IPS-20b (cell line): ENCODE measurements around the gene TBX1.

Source experiments
- H3K27ac ChIP-seq: one replicate; pipeline ENCODE4 v1.5.1; 2013; ENCODE audit warnings: low read length
- H3K27me3 ChIP-seq: 2 replicates; pipeline ENCODE4 v1.6.1; 2013; ENCODE audit warnings: mild to moderate bottlenecking, low read length, inconsistent platforms; ENCODE audit not compliant: insufficient read depth
- H3K36me3 ChIP-seq: 2 replicates; pipeline ENCODE4 v1.6.1; 2013; ENCODE audit warnings: low read depth, mild to moderate bottlenecking, inconsistent platforms, low read length, moderate library complexity; ENCODE audit not compliant: insufficient read depth
- H3K4me1 ChIP-seq: 2 replicates; pipeline ENCODE4 v1.6.1; 2013; ENCODE audit warnings: mild to moderate bottlenecking, control low read depth, inconsistent platforms, low read length, moderate library complexity; ENCODE audit not compliant: insufficient read depth
- H3K4me3 ChIP-seq: 2 replicates; pipeline ENCODE4 v1.5.1; 2013; ENCODE audit warnings: mild to moderate bottlenecking, low read length, inconsistent platforms
- H3K9ac ChIP-seq: 2 replicates; pipeline ENCODE4 v1.6.1; 2013; ENCODE audit warnings: low read depth, mild to moderate bottlenecking, inconsistent platforms, low read length, moderate library complexity
- H3K9me3 ChIP-seq: 2 replicates; pipeline ENCODE4 v1.6.1; 2013; ENCODE audit warnings: mild to moderate bottlenecking, low read depth, low read length, inconsistent platforms; ENCODE audit not compliant: insufficient read depth

TBX1 gene

DNA sequence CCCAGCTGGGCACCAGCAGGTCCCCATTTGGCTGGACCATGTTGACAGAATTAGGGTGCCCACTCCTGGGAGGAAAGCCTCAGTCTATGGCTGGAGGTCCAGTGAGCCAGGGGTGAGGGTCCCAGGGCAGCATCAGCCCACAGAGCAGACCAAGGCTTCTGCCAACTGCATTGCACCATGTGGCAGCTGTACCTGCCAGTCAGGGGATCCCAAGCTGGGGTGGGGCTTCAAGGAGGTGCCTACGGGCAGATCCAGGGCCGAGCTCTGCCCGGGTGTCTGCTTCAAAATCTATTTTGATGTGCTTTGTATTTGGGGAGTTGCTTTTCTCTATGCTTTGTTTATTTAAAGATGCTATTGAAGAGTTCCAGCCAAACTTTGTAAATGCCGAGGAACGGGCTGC is 26.8 kb upstream of the TBX1 start:
- H3K4me3 ChIP-seq, result no peak overlapping the region
- no peak overlapping the region for H3K27ac ChIP-seq
- H3K9ac ChIP-seq, result no peak overlapping the region
- no peaks in the 10 kb centered on the region for H3K9me3 ChIP-seq
- H3K36me3 ChIP-seq, result no peaks in the 10 kb centered on the region
- peaks cover 23% of the 10 kb centered on the region for H3K27me3 ChIP-seq
- no peaks in the 10 kb centered on the region for H3K4me1 ChIP-seq

DNA sequence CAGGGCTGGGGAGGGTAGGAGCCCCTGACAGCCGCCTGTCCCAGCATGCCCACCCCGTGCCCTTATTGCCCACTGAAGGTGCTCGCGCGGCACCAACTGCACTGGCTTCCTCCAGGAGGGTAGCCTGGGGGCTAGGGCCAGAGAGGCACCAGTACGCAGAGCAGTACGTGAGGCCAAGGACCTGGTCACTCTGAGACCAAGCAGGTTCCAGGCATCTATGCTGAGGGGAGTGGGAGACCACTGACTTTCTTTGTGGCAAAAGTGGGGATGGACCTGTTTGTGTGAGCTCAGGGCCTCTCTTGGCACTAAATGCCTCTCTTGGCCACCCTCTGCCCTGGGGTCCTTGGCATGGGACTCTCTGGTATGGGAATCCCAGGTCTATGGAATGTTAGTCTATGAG is 26.4 kb upstream of the TBX1 start:
- no peaks in the 10 kb centered on the region for H3K4me1 ChIP-seq
- H3K4me3 ChIP-seq, result no peak overlapping the region

DNA sequence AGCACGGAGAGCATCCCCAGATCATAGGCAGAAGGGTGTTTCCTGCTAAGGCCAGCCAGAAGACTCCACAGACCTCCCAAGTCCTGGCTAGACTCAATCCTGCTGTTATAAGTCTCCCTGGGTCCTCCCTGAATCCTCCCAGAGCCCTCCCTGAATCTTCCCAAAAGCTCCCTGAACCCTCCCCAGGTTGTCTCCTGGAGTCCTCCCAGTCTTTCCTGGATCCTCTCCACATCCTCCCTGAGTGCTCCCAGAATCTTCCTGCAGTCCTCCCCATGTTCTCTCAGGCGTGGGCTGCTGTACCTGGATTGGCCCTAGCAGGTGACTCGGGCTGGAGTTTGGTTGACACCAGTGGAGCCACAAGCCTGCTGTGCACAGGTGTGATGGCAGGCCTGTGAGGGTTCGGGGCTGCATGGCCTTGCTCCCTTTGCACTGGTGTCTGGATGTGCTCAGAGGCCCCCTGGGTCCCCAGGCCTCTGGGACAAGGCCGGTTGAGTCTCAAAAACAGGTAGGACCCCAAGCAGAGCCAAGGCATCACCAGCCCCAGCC is 25.7 kb upstream of the TBX1 start:
- Histone ChIP-seq H3K9me3 (no peaks in the 10 kb centered on the region), H3K9ac (no peak overlapping the region)

More for the DNA sequence above, 26.4 kb upstream of the TBX1 start:
- no peaks in the 10 kb centered on the region for H3K36me3 ChIP-seq
- H3K9ac ChIP-seq, result no peak overlapping the region
- H3K27me3 ChIP-seq, result peaks cover 19% of the 10 kb centered on the region
- no peaks in the 10 kb centered on the region for H3K9me3 ChIP-seq
- no peak overlapping the region for H3K27ac ChIP-seq

DNA sequence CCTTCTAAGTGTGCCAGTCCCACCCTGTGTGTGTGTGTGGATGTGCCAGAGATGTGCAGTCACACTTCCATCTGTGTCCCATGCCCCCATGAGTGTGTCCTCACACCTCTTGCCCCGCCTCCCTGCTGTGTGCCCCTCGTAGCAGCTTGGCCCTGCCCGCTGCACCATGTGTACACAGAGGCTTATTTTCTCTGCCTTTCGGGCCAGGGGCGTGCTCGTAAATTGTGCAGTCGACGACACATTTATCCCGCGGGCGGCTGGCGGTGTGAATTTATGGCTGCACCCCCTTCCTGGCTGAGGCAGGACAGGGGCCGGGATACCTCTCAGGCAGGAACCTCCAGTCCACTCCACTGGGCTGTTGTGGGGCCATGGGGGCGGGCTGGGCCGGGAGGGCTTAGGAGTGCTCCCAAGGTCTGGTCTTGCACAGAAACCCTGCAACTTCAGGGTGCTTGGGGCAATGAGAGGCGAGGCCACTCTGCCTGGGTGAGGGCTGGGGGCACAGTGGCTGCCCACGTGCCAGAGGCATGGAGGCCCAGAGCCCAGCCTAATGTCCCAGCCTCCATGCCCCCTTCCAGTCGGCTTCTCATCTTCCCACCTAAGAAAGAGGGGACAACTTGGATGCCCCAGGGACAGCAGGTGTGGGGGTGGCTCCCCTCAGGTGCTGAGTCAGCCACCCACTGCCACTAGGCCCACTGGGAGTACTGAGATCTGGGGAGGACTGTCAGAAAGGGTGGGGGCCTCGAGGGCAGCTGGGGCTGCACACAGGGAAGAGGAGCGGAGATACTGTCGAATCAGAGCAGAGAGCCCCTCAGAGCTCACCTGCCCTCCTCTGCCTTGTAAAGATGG is 24.7 kb upstream of the TBX1 start:
- H3K36me3 ChIP-seq, result no peaks in the 10 kb centered on the region
- H3K9me3 ChIP-seq, result no peaks in the 10 kb centered on the region
- H3K9ac ChIP-seq, result no peak overlapping the region
- no peak overlapping the region for H3K4me3 ChIP-seq
- H3K27ac ChIP-seq, result no peak overlapping the region
- peaks cover 5% of the 10 kb centered on the region; the same call in 1 of the 2 replicates for H3K27me3 ChIP-seq
- H3K4me1 ChIP-seq, result no peaks in the 10 kb centered on the region

More for the DNA sequence above, 25.7 kb upstream of the TBX1 start:
- Histone ChIP-seq H3K27ac (no peak overlapping the region), H3K36me3 (no peaks in the 10 kb centered on the region), H3K4me3 (no peak overlapping the region), H3K4me1 (no peaks in the 10 kb centered on the region), H3K27me3 (peaks cover 12% of the 10 kb centered on the region)

DNA sequence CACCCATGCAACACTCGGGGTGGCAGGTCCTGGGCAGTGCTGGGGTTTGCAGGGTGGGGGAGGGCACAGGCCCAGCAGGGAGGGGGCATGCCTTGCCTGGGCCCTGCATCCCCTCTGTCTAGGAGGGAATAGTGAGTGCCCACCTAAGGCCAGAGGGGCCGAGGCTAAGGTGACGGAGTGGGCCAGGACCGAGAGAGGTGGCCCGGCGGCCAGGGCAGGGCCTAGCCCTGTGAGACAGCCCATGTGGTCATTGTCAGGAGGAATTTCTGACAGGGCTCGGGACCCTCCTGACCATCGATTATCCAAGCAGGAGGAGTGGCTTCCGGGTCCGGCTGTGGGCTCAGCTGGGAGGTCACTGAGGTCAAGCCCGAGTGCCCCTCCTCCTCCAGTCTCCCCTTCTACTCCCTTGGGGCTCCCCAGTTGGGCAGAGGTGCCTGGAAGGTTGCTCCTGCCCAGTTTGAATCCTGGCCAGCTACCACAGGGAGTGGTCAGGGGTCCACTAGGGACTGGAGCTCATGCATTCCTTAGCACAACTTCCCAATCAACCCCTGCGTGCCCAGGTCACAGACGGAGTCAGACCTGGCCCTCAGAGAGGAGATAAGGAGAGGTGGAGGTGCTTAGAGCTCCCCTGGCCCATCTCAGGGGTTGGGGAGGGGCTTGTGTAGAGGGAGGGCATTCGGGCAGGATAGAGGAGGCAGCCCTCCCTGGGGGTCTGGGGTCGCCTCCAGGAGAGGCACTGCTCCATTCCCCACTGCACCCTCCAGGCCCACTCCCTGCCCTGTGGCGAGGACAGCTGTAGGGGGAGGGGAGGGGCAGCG is 22.5 kb upstream of the TBX1 start:
- Histone ChIP-seq H3K4me1 (no peaks in the 10 kb centered on the region), H3K36me3 (no peaks in the 10 kb centered on the region), H3K9ac (no peak overlapping the region), H3K4me3 (no peak overlapping the region), H3K9me3 (no peaks in the 10 kb centered on the region), H3K27me3 (0 out of 2 replicates have a peak, but pooled peaks cover 5% of the 10 kb centered on the region), H3K27ac (no peak overlapping the region)

DNA sequence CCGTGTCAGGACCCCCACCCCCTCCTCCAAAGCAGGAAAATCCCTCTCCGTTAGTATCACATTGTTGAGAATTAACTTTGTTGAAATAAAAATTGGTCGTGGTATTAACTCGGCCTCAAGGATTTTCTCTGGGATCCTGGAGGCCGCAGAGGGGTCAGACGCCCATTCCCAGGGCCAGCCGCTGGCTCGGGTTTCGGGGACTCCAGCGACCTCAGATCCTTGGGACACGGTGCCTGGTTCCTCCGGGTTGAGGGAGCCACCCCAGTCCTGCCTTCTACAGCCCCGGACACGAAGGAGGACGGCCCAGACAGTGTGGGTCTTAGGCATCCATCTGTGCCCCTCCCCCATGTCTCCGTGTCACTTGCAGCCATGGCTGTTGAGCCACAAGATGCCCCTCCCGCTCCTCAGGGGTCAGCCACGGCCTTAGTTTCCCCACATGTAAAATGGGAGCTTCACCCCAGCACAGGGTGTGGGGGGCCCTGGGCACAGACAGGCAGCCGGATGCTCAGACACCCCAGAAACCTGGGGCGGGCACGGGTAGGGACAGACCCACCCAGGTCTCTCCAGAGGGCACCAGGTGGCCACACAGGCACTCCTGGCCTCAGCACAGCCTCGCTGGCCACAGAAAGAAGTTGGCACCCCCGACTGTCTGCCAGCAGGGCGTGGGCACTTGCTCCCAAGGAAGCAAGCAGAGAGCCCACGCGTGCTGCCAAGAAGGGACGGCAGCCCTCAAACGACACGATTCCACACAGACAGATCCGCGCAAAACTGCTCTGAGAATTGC is 21.7 kb upstream of the TBX1 start:
- no peaks in the 10 kb centered on the region for H3K4me1 ChIP-seq
- no peak overlapping the region for H3K4me3 ChIP-seq
- H3K27me3 ChIP-seq, result 0 out of 2 replicates have a peak, but pooled peaks cover 5% of the 10 kb centered on the region
- H3K9ac ChIP-seq, result no peak overlapping the region
- H3K27ac ChIP-seq, result no peak overlapping the region
- H3K9me3 ChIP-seq, result no peaks in the 10 kb centered on the region
- no peaks in the 10 kb centered on the region for H3K36me3 ChIP-seq

DNA sequence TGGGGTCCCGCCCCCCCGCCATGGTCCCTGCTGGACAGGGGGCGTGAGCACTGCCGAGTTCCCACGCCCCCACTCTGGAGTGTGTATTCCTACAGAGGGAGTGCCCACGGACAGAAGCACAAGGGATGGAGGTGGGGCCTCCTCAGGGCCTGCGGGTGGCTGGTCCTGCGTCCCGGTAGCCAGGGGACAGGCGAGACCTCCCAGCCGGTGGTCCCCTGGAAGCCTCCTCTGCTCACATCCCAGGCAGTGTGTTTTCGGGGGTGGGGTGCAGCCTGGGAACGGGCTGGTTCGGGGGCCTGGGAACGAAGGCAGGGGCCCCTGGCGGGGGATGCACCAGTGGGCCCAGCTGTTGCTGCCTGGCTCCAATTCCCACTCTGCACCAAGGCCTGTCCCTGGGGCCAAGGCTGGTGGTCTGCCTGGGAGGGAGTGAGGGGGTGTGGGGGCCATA is 21.1 kb upstream of the TBX1 start:
- H3K9ac ChIP-seq, result no peak overlapping the region
- H3K36me3 ChIP-seq, result no peaks in the 10 kb centered on the region

DNA sequence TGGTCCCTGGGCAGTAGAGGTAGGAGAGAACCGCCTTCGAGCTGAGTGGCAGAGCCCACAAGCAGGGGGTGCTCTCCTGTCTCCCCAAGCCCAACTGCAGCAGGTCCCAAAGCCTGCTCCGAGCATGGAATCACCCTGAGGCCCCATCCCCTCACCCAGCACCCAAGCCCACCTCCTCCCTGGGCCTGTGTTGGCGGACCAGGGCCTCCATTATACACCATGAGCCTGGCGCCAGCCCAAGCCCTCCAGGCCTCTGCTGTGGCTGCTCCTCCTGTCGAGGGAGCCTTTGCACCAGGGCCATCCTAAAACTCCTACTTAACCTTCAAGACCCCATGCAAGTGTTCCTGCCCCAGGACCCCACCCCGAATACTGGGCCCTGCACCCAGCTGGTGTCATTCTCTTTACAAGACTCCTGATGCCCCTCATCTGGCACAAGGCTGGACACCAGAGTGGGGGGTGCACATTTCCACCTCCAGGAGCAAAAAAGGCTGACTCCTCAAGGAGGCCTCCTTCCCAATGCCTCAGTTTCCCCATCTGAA is 20.6 kb upstream of the TBX1 start:
- no peaks in the 10 kb centered on the region for H3K9me3 ChIP-seq
- H3K4me3 ChIP-seq, result no peak overlapping the region
- 0 out of 2 replicates have a peak, but pooled peaks cover 3% of the 10 kb centered on the region for H3K27me3 ChIP-seq
- H3K9ac ChIP-seq, result no peak overlapping the region
- H3K36me3 ChIP-seq, result no peaks in the 10 kb centered on the region
- no peaks in the 10 kb centered on the region for H3K4me1 ChIP-seq
- no peak overlapping the region for H3K27ac ChIP-seq

More for the DNA sequence above, 21.1 kb upstream of the TBX1 start:
- 0 out of 2 replicates have a peak, but pooled peaks cover 5% of the 10 kb centered on the region for H3K27me3 ChIP-seq
- H3K9me3 ChIP-seq, result no peaks in the 10 kb centered on the region
- H3K4me1 ChIP-seq, result no peaks in the 10 kb centered on the region
- no peak overlapping the region for H3K27ac ChIP-seq
- no peak overlapping the region for H3K4me3 ChIP-seq

DNA sequence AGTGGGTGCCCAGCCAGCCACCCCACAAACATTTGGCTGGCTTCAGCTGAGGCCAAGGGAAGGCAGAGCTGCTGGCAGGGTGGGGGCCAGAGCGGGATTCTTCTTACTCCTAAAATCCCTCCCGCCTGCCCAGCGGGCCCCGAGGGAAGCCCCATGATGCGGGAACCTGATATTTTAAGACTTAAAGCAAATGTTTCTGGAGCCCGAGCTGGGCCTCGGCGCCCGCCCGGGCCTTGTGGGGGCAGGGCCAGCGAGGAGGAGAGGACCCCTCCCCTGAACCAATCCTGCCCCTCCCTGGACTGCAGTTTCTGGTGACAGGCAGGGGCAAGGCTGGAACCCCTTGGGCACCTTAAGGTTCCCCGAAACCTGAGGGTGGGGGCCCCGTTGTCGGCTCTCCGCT is 20.0 kb upstream of the TBX1 start:
- no peaks in the 10 kb centered on the region for H3K4me1 ChIP-seq
- H3K4me3 ChIP-seq, result no peak overlapping the region
- no peak overlapping the region for H3K9ac ChIP-seq
- H3K36me3 ChIP-seq, result no peaks in the 10 kb centered on the region
- no peaks in the 10 kb centered on the region for H3K9me3 ChIP-seq
- H3K27ac ChIP-seq, result no peak overlapping the region
- H3K27me3 ChIP-seq, result no peaks in the 10 kb centered on the region

DNA sequence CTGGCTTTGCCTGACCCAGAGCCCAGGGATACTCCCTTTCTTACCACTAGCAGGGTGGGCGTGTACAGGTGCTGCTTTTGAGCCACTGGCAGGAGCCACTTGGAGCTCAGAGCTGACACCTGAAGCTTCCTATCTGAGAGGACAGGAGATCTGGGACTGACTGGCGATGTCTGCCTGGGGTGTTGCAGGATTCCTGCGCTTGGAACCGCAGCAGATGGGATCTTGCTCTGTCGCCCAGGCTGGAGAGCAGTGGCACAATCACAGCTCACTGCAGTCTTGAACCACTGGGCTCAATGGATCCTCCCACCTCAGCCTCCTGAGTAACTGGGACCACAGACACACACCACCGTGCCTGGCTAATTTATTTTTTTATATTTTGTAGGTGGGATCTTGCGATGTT is 19.5 kb upstream of the TBX1 start:
- Histone ChIP-seq H3K36me3 (no peaks in the 10 kb centered on the region), H3K27me3 (no peaks in the 10 kb centered on the region; the same call in 1 of the 2 replicates), H3K4me1 (no peaks in the 10 kb centered on the region), H3K9me3 (no peaks in the 10 kb centered on the region), H3K4me3 (no peak overlapping the region), H3K27ac (no peak overlapping the region), H3K9ac (no peak overlapping the region)
